Ascending aorta (tissue), 2 donors: ENCODE measurements around the gene PDE10A. TPM values are rescaled to one million over a fixed set of nuclear protein-coding genes. Genes with fewer than 3 reads are reported as not detected.

Experiments used
- DNase-seq, 2 donors: peaks; one replicate each; pipeline ENCODE4 v3.0.0-alpha.2; 2019; ENCODE audit warnings: low spot score in 2 of 2
- H3K27ac ChIP-seq, 2 donors: fragments of 200-600 bp; sonication (generic); one replicate each; pipeline ENCODE4 v1.5.1; 2016 to 2017; ENCODE audit warnings: mild to moderate bottlenecking in 1 of 2
- H3K27me3 ChIP-seq: fragments of 200-600 bp; sonication (generic); one replicate; pipeline ENCODE4 v1.5.1; 2017
- H3K36me3 ChIP-seq, 2 donors: fragments of 200-600 bp; sonication (generic); one replicate each; pipeline ENCODE4 v1.5.1; 2016
- H3K4me1 ChIP-seq, 2 donors: fragments of 200-600 bp; sonication (generic); one replicate each; pipeline ENCODE4 v1.5.1; 2016 to 2017; ENCODE audit warnings: mild to moderate bottlenecking in 1 of 2
- H3K4me3 ChIP-seq, 2 donors: fragments of 200-600 bp; sonication (generic); one replicate each; pipeline ENCODE4 v1.5.1; 2016 to 2017; ENCODE audit warnings: mild to moderate bottlenecking in 1 of 2
- H3K9me3 ChIP-seq, 2 donors: fragments of 200-600 bp; sonication (generic); one replicate each; pipeline ENCODE4 v1.5.1; 2016
- intact Hi-C: fragments of 100-400 bp; cut with DNase I; formaldehyde crosslinking; loops from one replicate; pipeline ENCODE4 v1.15.1; 2023
- total RNA-seq: library from RNA; depleted of rRNA; stranded (reverse); fragments of >200 nt; gene quantifications from one replicate; pipeline ENCODE4 v1.1.0, GENCODE V29; 2016
- TF ChIP-seq, protein P1 (sequence below), 3 experiments: fragments of 200-600 bp in 2 of 3; fragments of 450-650 bp in 1 of 3; sonication (generic) in 2 of 3; IDR thresholded peaks; one replicate each; pipeline ENCODE4 v1.5.1; 2016 to 2019; ENCODE audit warnings: antibody characterized with exemption in 3 of 3, mild to moderate bottlenecking in 1 of 3, moderate library complexity in 1 of 3

The PDE10A gene
- total RNA-seq, 1 donor from 2014 or later: 2.0 TPM

DNA sequence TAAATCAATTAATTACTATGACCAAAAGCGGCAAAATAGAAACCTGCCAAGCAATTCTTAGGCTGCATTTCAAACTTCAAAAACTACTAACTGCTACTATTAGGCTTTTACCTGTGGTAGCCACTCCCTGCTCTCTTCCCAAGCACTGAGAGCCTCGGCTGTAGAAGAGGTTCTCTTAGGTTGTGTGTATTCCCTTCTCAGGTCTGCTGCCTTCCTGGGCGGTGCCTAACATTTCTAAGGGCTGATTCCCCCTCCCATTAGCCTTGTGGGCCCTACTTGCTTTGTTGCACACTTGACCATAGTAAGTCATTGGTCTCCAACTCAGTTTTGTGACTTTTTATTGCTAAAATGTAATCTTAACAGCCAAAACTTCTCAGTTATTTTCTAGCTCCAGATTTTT, 207.6 kb downstream of the PDE10A start:
- H3K27ac ChIP-seq: no peak overlapping the region
- intact Hi-C loops: no loop called here
- H3K36me3 ChIP-seq: no peaks in the 10 kb centered on the region
- no peaks in the 10 kb centered on the region for H3K9me3 ChIP-seq
- H3K4me3 ChIP-seq: no peak overlapping the region
- H3K4me1 ChIP-seq: no peaks in the 10 kb centered on the region
- TF ChIP-seq, protein P1, sequence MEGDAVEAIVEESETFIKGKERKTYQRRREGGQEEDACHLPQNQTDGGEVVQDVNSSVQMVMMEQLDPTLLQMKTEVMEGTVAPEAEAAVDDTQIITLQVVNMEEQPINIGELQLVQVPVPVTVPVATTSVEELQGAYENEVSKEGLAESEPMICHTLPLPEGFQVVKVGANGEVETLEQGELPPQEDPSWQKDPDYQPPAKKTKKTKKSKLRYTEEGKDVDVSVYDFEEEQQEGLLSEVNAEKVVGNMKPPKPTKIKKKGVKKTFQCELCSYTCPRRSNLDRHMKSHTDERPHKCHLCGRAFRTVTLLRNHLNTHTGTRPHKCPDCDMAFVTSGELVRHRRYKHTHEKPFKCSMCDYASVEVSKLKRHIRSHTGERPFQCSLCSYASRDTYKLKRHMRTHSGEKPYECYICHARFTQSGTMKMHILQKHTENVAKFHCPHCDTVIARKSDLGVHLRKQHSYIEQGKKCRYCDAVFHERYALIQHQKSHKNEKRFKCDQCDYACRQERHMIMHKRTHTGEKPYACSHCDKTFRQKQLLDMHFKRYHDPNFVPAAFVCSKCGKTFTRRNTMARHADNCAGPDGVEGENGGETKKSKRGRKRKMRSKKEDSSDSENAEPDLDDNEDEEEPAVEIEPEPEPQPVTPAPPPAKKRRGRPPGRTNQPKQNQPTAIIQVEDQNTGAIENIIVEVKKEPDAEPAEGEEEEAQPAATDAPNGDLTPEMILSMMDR (IDR thresholded peaks at IDR 0.05): no peak
- DNase-seq: no peak
- no peaks in the 10 kb centered on the region for H3K27me3 ChIP-seq

DNA sequence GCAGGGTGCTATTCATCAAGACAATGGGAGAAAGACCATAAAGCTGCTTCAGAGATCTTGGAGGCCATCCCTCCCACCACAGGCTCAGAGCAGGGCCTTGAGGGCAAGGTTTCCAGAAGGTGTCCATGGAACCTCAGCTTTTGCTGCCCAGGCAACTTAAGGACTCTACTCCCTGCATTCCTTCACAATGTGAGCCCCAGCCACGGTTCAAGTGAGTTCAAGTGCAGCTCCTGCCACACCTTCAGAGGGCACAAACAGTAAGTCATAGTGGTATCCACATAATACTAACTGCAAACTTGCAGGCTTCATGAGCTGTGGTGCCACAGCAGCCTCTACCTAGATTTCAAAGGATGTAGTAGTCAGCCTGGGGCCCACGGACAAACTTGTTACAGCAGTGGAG, 209.6 kb downstream of the PDE10A start:
- no peaks in the 10 kb centered on the region for H3K27me3 ChIP-seq
- H3K4me3 ChIP-seq: no peak overlapping the region
- no peaks in the 10 kb centered on the region for H3K9me3 ChIP-seq
- TF ChIP-seq, protein P1 (IDR thresholded peaks at IDR 0.05): no peak
- no peak for DNase-seq
- intact Hi-C loops: no loop called here
- no peaks in the 10 kb centered on the region for H3K36me3 ChIP-seq
- H3K4me1 ChIP-seq: no peaks in the 10 kb centered on the region
- H3K27ac ChIP-seq: no peak overlapping the region

DNA sequence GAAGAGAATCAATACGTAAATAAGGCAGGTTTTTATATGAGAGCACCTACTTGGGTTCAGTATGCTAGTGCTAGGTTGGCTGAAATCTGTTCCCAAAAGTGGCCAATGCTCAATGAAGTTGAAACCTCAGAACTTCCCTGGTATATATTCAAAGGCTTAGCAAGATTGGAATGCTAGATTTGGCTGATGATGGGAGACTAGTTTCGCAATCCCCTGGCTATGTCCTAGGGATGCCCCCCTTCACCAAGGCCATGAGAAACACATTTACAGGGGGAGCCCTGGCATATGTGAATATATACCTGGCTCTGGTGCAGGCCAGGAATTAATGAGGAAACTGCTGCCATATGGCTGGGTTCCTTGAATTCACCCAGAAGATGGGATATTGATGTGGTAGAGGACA, 211.2 kb downstream of the PDE10A start:
- no peaks in the 10 kb centered on the region for H3K36me3 ChIP-seq
- TF ChIP-seq, protein P1 (IDR thresholded peaks at IDR 0.05): no peak

DNA sequence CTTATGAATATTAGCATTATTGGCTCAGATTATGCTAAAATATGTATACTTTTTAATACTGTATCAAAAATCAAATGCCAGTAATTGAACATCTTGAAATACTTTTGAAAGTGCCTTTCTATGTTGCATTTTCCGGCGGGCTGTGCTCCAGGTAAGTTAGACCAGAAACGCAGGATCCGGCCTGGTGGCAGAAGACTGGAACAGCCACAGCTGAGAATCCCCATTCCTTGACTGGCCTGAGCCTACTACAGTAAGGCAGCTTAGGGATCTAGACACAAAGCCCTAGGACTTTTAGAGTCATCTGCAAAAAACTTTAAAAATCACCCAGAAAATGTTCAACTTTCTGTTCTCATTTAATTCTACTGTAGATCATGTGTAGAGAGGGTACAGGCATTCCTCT, 214.8 kb downstream of the PDE10A start:
- TF ChIP-seq, protein P1 (IDR thresholded peaks at IDR 0.05): no peak
- H3K27ac ChIP-seq: no peak overlapping the region
- intact Hi-C loops: no loop called here
- no peaks in the 10 kb centered on the region for H3K27me3 ChIP-seq
- H3K4me3 ChIP-seq: no peak overlapping the region
- no peaks in the 10 kb centered on the region for H3K36me3 ChIP-seq
- H3K4me1 ChIP-seq: no peaks in the 10 kb centered on the region
- no peak for DNase-seq
- no peaks in the 10 kb centered on the region for H3K9me3 ChIP-seq

More for the DNA sequence above, 211.2 kb downstream of the PDE10A start:
- DNase-seq: no peak
- Histone ChIP-seq H3K9me3 (no peaks in the 10 kb centered on the region), H3K4me3 (no peak overlapping the region), H3K4me1 (no peaks in the 10 kb centered on the region), H3K27me3 (no peaks in the 10 kb centered on the region), H3K27ac (no peak overlapping the region)
- intact Hi-C loops: no loop called here

DNA sequence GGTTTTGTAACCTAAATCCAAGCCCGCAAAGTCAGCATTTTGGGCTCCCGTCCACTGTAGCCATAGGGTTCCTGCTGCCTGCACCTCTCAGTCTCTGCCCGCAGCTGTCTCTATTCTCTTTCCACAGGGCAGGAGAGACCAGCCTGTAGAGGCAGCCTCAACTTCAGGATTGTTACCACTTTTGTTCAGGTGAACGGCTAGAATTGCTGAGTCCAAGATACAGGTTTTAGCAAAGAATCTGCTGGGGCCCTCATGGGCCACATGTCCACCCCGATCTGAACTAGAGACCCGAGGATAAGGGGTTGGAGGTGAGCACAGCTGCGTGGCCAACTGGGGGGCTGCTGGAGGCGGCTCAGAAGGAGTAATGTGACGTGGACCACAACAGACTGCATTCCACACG, 215.9 kb downstream of the PDE10A start:
- intact Hi-C loops: no loop called here
- no peaks in the 10 kb centered on the region for H3K27me3 ChIP-seq
- H3K36me3 ChIP-seq: no peaks in the 10 kb centered on the region
- H3K4me3 ChIP-seq: no peak overlapping the region
- no peaks in the 10 kb centered on the region for H3K4me1 ChIP-seq
- no peak for DNase-seq
- TF ChIP-seq, protein P1 (IDR thresholded peaks at IDR 0.05): no peak
- no peaks in the 10 kb centered on the region for H3K9me3 ChIP-seq
- no peak overlapping the region for H3K27ac ChIP-seq

DNA sequence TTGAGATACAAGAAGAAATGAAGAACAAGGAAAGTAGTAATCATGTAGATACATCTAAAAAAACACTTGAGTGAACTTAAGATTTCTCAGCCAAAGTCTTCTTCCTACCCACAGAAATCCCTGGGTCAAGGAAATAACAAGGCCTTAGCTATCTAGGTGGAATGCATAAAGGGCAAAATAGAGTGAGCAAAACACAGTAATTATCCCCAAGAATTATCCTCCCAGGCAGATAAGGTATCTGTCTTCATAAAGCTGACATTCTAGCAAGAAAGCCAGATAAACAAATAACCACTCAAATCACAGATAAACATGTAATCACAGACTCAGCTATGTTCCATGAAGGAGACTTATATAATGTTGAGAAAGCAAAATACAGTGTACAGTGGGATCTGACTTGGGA, 216.7 kb downstream of the PDE10A start:
- Histone ChIP-seq H3K27me3 (no peaks in the 10 kb centered on the region), H3K36me3 (no peaks in the 10 kb centered on the region), H3K4me1 (no peaks in the 10 kb centered on the region), H3K9me3 (no peaks in the 10 kb centered on the region), H3K27ac (no peak overlapping the region), H3K4me3 (no peak overlapping the region)
- TF ChIP-seq, protein P1 (IDR thresholded peaks at IDR 0.05): no peak
- DNase-seq: no peak
- intact Hi-C loops: no loop called here
